ENCODE data around the gene GAL3ST2. TPM values are rescaled to one million over a fixed set of nuclear protein-coding genes. Genes with fewer than 3 reads are reported as not detected.

The GAL3ST2 gene
- total RNA-seq, 2 donors from 2014 or later: not detected

GRCh38 chr2:241751776-241752175 is 24.8 kb upstream of the GAL3ST2 start:
- no peaks in the 10 kb centered on the region for H3K4me1 ChIP-seq
- no peak overlapping the region for H3K4me3 ChIP-seq
- no peaks in the 10 kb centered on the region for H3K9me3 ChIP-seq
- no peak for TF ChIP-seq POLR2A (IDR thresholded peaks at IDR 0.05)
- no peak for TF ChIP-seq CTCF (IDR thresholded peaks at IDR 0.05)
- H3K27ac ChIP-seq: no peak overlapping the region
- WGBS, 2 donors: 95 to 96% methylated on average over 3 to 11 of the region's 18 CpGs
- ATAC-seq (no peak), DNase-seq (no peak)
- peaks cover 0 to 8% of the 10 kb centered on the region in 2 donors for H3K36me3 ChIP-seq (replicated peaks in 1 of 2; ENCODE audit: insufficient read depth in 1 of 2, low read depth in 2 of 2)
- intact Hi-C loops (cut with DNase I): no loop called here
- H3K27me3 ChIP-seq: no peaks in the 10 kb centered on the region

- H3K36me3 ChIP-seq (replicated peaks in 1 of 2; ENCODE audit: insufficient read depth in 1 of 2, low read depth in 2 of 2): peaks cover 0 to 8% of the 10 kb centered on the region in 2 donors
- no peak for DNase-seq
- H3K9me3 ChIP-seq: no peaks in the 10 kb centered on the region
- no peak for TF ChIP-seq POLR2A (IDR thresholded peaks at IDR 0.05)
- TF ChIP-seq CTCF (IDR thresholded peaks at IDR 0.05): no peak
- no peaks in the 10 kb centered on the region for H3K4me1 ChIP-seq
- intact Hi-C loops (cut with DNase I): no loop called here
- 95 to 100% methylated on average over 7 to 14 of the region's 14 CpGs for WGBS, 2 donors
- no peak overlapping the region for H3K27ac ChIP-seq
- ATAC-seq: no peak
- H3K4me3 ChIP-seq: no peak overlapping the region
- H3K27me3 ChIP-seq: no peaks in the 10 kb centered on the region
Observed at GRCh38 chr2:241752253-241752652, 24.4 kb upstream of the GAL3ST2 start.

GRCh38 chr2:241752689-241753276 is 23.8 kb upstream of the GAL3ST2 start:
- Histone ChIP-seq H3K9me3 (no peaks in the 10 kb centered on the region), H3K4me1 (no peaks in the 10 kb centered on the region), H3K4me3 (no peak overlapping the region), H3K36me3 (replicated peaks in 1 of 2; ENCODE audit: insufficient read depth in 1 of 2, low read depth in 2 of 2) (peaks cover 0 to 8% of the 10 kb centered on the region in 2 donors), H3K27ac (no peak overlapping the region), H3K27me3 (no peaks in the 10 kb centered on the region)
- ATAC-seq: no peak
- 92 to 94% methylated on average over 13 to 18 of the region's 21 CpGs for WGBS, 2 donors
- no peak for TF ChIP-seq POLR2A (IDR thresholded peaks at IDR 0.05)
- no peak for DNase-seq
- intact Hi-C loops (cut with DNase I): no loop called here

GRCh38 chr2:241753493-241753892 is 23.1 kb upstream of the GAL3ST2 start:
- no peaks in the 10 kb centered on the region for H3K9me3 ChIP-seq
- TF ChIP-seq POLR2A (IDR thresholded peaks at IDR 0.05): no peak
- no peak for TF ChIP-seq CTCF (IDR thresholded peaks at IDR 0.05)
- peaks cover 0 to 8% of the 10 kb centered on the region in 2 donors for H3K36me3 ChIP-seq (replicated peaks in 1 of 2; ENCODE audit: insufficient read depth in 1 of 2, low read depth in 2 of 2)
- no peaks in the 10 kb centered on the region for H3K27me3 ChIP-seq
- DNase-seq (no peak), ATAC-seq (no peak)
- WGBS, 2 donors: 97 to 99% methylated on average over 17 of the region's 17 CpGs
- intact Hi-C loops (cut with DNase I): no loop called here
- no peak overlapping the region for H3K4me3 ChIP-seq
- H3K27ac ChIP-seq: no peak overlapping the region
- no peaks in the 10 kb centered on the region for H3K4me1 ChIP-seq

- intact Hi-C loops (cut with DNase I): no loop called here
- Histone ChIP-seq H3K9me3 (no peaks in the 10 kb centered on the region), H3K4me3 (no peak overlapping the region), H3K27ac (no peak overlapping the region), H3K27me3 (no peaks in the 10 kb centered on the region), H3K4me1 (no peaks in the 10 kb centered on the region), H3K36me3 (replicated peaks in 1 of 2; ENCODE audit: insufficient read depth in 1 of 2, low read depth in 2 of 2) (peaks cover 0 to 8% of the 10 kb centered on the region in 2 donors)
- DNase-seq (no peak), ATAC-seq (no peak)
- WGBS, 2 donors: 94% methylated on average over 20 of the region's 20 CpGs
- no peak for TF ChIP-seq POLR2A (IDR thresholded peaks at IDR 0.05)
- TF ChIP-seq CTCF (IDR thresholded peaks at IDR 0.05): no peak
Observed at GRCh38 chr2:241754042-241754441, 22.6 kb upstream of the GAL3ST2 start.

Measured in body of pancreas (tissue), 4 donors.